Gastroesophageal sphincter (tissue), 3 donors: ENCODE data around the gene CA4.
"Not testable (repeated sequence)": the region's sequence is repeated elsewhere in the genome, so short reads cannot be mapped to it uniquely, and the experiment has no call there.

Experiments
- EP300 ChIP-seq: sonication (generic); formaldehyde crosslinking; IDR thresholded peaks from one replicate; pipeline ENCODE4 v1.6.1; 2017; ENCODE audit warnings: antibody characterized with exemption, mild to moderate bottlenecking
- TF ChIP-seq, protein P1 (sequence below), 4 experiments: fragments of 200-600 bp in 2 of 4; fragments of 450-650 bp in 2 of 4; sonication (generic) in 1 of 4; IDR thresholded peaks; one replicate each; pipeline ENCODE4 v1.5.1; 2017 to 2019; ENCODE audit warnings: antibody characterized with exemption in 4 of 4, mild to moderate bottlenecking in 2 of 4, moderate library complexity in 2 of 4

DNA sequence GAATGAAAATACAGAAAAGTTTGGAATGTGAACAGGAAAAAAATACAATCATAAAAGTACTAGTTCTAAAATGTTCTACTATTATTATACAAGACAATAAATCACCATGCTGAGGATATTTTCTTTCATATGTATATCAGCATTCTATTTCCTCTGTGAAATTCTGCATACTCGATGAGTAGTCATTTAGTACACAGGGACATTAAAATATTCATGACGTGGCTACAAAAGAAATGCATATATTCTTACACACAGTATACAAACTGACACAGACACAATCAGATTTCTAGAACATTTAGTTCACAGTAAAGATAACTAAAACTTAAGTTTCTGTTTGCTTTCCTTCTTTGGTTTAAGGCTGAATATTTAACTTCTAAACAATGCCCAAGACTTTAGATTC is 49.2 kb upstream of the CA4 start:
- TF ChIP-seq, protein P1, sequence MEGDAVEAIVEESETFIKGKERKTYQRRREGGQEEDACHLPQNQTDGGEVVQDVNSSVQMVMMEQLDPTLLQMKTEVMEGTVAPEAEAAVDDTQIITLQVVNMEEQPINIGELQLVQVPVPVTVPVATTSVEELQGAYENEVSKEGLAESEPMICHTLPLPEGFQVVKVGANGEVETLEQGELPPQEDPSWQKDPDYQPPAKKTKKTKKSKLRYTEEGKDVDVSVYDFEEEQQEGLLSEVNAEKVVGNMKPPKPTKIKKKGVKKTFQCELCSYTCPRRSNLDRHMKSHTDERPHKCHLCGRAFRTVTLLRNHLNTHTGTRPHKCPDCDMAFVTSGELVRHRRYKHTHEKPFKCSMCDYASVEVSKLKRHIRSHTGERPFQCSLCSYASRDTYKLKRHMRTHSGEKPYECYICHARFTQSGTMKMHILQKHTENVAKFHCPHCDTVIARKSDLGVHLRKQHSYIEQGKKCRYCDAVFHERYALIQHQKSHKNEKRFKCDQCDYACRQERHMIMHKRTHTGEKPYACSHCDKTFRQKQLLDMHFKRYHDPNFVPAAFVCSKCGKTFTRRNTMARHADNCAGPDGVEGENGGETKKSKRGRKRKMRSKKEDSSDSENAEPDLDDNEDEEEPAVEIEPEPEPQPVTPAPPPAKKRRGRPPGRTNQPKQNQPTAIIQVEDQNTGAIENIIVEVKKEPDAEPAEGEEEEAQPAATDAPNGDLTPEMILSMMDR (IDR thresholded peaks at IDR 0.05): not testable (repeated sequence)
- not testable (repeated sequence) for TF ChIP-seq EP300
